Activated T-helper 1 cell treated with anti-CD3 and anti-CD28 coated beads, Interleukin-12 subunit alpha, Interleukin-12 subunit beta, Interleukin-2, Interleukin-4 antibody, amounts not matched to agents 30 ng/mL and 10 ng/mL and 1 ng/mL, durations not matched to agents 14 hours and 24 hours and 36 hours (primary cell): Measurements from ENCODE around the gene KCND3. TPM values are rescaled to one million over a fixed set of nuclear protein-coding genes. Genes with fewer than 3 reads are reported as not detected.

Experiments
- DNase-seq: peaks from one replicate; pipeline ENCODE4 v3.0.0; 2021; ENCODE audit warnings: low spot score
- H3K27ac Mint-ChIP-seq: one replicate; pipeline ENCODE4 v1.8.0; 2021; ENCODE audit warnings: mild to moderate bottlenecking, mixed read lengths
- H3K27me3 Mint-ChIP-seq: one replicate; pipeline ENCODE4 v1.8.0; 2022; ENCODE audit warnings: mild to moderate bottlenecking, moderate library complexity, mixed read lengths; ENCODE audit not compliant: insufficient read depth
- H3K36me3 Mint-ChIP-seq: one replicate; pipeline ENCODE4 v1.8.0; 2021; ENCODE audit warnings: low read depth, mixed read lengths
- H3K4me1 Mint-ChIP-seq: one replicate; pipeline ENCODE4 v1.8.0; 2021; ENCODE audit warnings: low read depth, mixed read lengths
- H3K4me3 Mint-ChIP-seq: one replicate; pipeline ENCODE4 v1.8.0; 2021; ENCODE audit warnings: mild to moderate bottlenecking, moderate library complexity, mixed read lengths
- H3K9me3 Mint-ChIP-seq: one replicate; pipeline ENCODE4 v1.8.0; 2021; ENCODE audit warnings: mixed read lengths
- intact Hi-C: fragments of 100-400 bp; cut with micrococcal nuclease; formaldehyde crosslinking; loops from one replicate; pipeline ENCODE4 v1.15.1; 2024
- total RNA-seq: library from RNA; stranded (reverse); gene quantifications from 2 replicates; pipeline ENCODE4 v1.2.3, GENCODE V29; 2022

KCND3 gene
- total RNA-seq, 1 donor from 2014 or later, result not detected

DNA sequence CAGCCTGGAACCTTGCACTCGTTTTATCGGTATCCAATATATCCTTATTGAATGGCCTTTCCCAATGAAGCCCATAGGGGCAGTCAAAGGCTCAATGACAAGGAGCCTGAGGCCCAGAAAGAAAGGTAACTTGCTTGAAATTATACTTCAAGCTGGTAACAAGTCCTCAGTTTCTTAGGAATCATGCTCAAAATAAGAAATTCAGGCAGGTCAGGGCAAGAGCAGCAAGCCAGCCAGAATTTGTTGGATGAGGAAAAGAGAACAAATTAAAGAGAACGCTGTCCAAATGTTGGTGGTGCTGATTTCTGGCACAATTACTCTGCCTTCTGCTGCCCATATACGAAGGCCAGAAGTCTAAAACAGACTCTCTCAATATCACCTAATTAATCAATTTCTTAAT, 156.1 kb downstream of the KCND3 start:
- H3K36me3 Mint-ChIP-seq, result no peaks in the 10 kb centered on the region

GRCh38 chr1:111832521-111833155, 156.8 kb downstream of the KCND3 start:
- Mint-ChIP-seq H3K4me1 (no peaks in the 10 kb centered on the region), H3K4me3 (no peak overlapping the region), H3K36me3 (no peaks in the 10 kb centered on the region), H3K27me3 (peaks cover 4% of the 10 kb centered on the region), H3K27ac (no peak overlapping the region), H3K9me3 (no peaks in the 10 kb centered on the region)
- intact Hi-C loops, result no loop called here
- no peak for DNase-seq

More for the DNA sequence above, 156.1 kb downstream of the KCND3 start:
- no peak overlapping the region for H3K4me3 Mint-ChIP-seq
- intact Hi-C loops, result no loop called here
- no peak overlapping the region for H3K27ac Mint-ChIP-seq
- DNase-seq, result no peak
- no peaks in the 10 kb centered on the region for H3K4me1 Mint-ChIP-seq
- H3K27me3 Mint-ChIP-seq, result peaks cover 4% of the 10 kb centered on the region
- no peaks in the 10 kb centered on the region for H3K9me3 Mint-ChIP-seq

DNA sequence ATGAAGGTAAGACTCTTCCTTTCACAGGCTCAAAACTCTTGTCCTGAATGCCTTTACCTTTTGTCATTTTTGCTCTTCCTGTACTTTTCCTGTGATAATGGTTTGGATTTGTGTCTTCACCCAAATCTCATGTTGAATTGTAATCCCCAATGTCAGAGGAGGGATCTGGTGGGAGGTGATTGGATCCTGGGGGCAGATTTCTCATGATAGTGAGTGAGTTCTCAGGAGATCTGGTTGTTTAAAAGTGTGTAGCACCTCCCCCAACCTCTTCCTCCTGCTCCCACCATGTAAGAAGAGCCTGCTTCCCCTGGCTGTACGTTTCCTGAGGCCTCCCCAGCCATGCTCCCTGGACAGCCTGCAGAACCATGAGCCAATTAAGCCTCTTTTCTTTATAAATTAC, 158.3 kb downstream of the KCND3 start:
- no peak for DNase-seq
- no peaks in the 10 kb centered on the region for H3K9me3 Mint-ChIP-seq
- H3K4me1 Mint-ChIP-seq, result no peaks in the 10 kb centered on the region
- no peak overlapping the region for H3K4me3 Mint-ChIP-seq
- intact Hi-C loops, result no loop called here
- H3K27me3 Mint-ChIP-seq, result peaks cover 4% of the 10 kb centered on the region
- no peaks in the 10 kb centered on the region for H3K36me3 Mint-ChIP-seq
- no peak overlapping the region for H3K27ac Mint-ChIP-seq

DNA sequence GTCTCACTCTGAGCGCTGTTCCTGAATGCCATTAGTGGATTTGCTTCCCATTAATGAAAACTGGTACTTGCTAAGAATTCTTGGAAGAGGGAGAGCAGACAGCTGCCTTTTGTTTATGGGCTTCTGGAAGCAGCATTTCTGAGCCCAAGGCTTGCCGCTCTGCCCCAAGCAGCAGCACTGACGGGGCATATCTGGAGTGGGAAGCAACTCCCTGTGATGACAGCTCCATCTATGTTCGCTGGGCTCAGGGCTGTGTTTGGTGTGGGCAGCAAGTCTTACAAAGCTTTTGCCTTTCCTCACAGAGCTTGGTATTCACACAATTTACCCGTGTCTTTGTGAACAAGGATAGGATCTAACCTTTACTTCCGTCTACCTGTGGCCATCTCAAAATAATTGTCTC, 161.5 kb downstream of the KCND3 start:
- Mint-ChIP-seq H3K4me1 (no peaks in the 10 kb centered on the region), H3K27me3 (peaks cover 4% of the 10 kb centered on the region), H3K4me3 (no peak overlapping the region), H3K27ac (no peak overlapping the region), H3K9me3 (no peaks in the 10 kb centered on the region), H3K36me3 (no peaks in the 10 kb centered on the region)
- no peak for DNase-seq
- intact Hi-C loops, result no loop called here

GRCh38 chr1:111826278-111826677, 163.2 kb downstream of the KCND3 start:
- H3K27me3 Mint-ChIP-seq, result no peaks in the 10 kb centered on the region
- H3K36me3 Mint-ChIP-seq, result no peaks in the 10 kb centered on the region

GRCh38 chr1:111825217-111825616, 164.3 kb downstream of the KCND3 start:
- no peak for DNase-seq
- no peaks in the 10 kb centered on the region for H3K27me3 Mint-ChIP-seq
- no peaks in the 10 kb centered on the region for H3K9me3 Mint-ChIP-seq
- H3K4me3 Mint-ChIP-seq, result no peak overlapping the region
- no peaks in the 10 kb centered on the region for H3K36me3 Mint-ChIP-seq
- no peak overlapping the region for H3K27ac Mint-ChIP-seq
- H3K4me1 Mint-ChIP-seq, result no peaks in the 10 kb centered on the region
- intact Hi-C loops, result no loop called here

More at GRCh38 chr1:111826278-111826677, 163.2 kb downstream of the KCND3 start:
- Mint-ChIP-seq H3K4me1 (no peaks in the 10 kb centered on the region), H3K27ac (no peak overlapping the region), H3K4me3 (no peak overlapping the region), H3K9me3 (no peaks in the 10 kb centered on the region)
- intact Hi-C loops, result no loop called here
- DNase-seq, result no peak

DNA sequence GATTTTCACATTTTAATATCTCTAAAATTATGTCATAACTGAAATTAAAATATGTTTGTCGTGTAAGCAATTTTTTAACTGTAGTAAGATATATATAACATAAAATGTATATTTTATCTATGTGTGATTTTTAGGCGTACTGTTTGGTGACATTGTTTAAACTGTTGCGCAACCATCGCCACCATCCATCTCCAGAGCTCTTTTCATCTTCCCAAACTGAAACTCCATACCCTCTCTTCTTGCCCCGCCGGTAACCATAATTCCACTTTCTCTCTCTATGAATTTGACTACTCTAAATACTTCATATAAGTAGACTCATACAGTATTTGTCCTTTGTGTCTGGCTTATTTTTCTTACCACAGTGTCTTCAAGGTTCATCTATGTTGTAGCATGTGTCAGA, 167.3 kb downstream of the KCND3 start:
- intact Hi-C loops, result no loop called here
- H3K4me1 Mint-ChIP-seq, result no peaks in the 10 kb centered on the region
- H3K36me3 Mint-ChIP-seq, result no peaks in the 10 kb centered on the region
- no peak overlapping the region for H3K4me3 Mint-ChIP-seq
- H3K27ac Mint-ChIP-seq, result no peak overlapping the region
- H3K9me3 Mint-ChIP-seq, result no peaks in the 10 kb centered on the region
- no peaks in the 10 kb centered on the region for H3K27me3 Mint-ChIP-seq
- no peak for DNase-seq

- Mint-ChIP-seq H3K27ac (no peak overlapping the region), H3K36me3 (no peaks in the 10 kb centered on the region), H3K27me3 (peaks cover 6% of the 10 kb centered on the region), H3K4me3 (no peak overlapping the region), H3K4me1 (no peaks in the 10 kb centered on the region), H3K9me3 (no peaks in the 10 kb centered on the region)
- no peak for DNase-seq
- intact Hi-C loops, result no loop called here
Observed at GRCh38 chr1:111821121-111821745, 168.2 kb downstream of the KCND3 start.

DNA sequence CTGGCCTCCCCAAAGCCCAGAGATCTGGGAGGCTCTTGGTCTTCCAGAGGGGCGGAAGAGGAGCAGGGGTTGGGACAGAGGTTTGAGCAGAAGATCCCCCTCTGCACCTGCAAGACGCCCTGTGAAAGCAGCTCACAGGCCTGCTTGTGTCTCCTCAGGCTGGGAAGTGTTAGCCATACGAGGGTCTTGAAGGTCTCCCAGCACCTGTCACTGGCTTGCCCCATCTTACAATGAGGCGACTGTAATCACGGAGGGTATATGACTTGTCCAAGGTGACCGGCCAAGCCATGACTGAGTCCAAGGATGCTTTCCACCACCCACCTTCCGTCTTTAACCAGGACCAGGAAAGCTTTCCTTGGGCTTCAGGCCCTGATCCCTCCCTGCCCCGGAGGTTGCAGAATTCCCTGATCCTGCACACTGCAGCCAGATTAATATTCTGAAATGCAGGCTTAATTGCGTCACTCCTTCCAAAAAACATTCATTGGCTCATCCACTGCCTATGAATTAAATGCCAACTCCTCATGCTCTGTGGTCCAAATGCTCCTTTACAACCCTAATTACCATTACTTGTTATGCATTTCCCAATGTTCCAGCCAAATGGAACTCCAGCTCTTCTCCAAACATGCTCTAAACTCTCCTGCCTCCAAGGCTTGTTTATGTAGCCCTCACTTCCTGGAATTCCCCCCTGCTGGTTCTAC, 169.8 kb downstream of the KCND3 start:
- no peak for DNase-seq
- H3K4me1 Mint-ChIP-seq, result no peaks in the 10 kb centered on the region
- H3K36me3 Mint-ChIP-seq, result no peaks in the 10 kb centered on the region
- peaks cover 6% of the 10 kb centered on the region for H3K27me3 Mint-ChIP-seq
- intact Hi-C loops, result no loop called here
- H3K27ac Mint-ChIP-seq, result no peak overlapping the region
- no peaks in the 10 kb centered on the region for H3K9me3 Mint-ChIP-seq
- H3K4me3 Mint-ChIP-seq, result no peak overlapping the region

DNA sequence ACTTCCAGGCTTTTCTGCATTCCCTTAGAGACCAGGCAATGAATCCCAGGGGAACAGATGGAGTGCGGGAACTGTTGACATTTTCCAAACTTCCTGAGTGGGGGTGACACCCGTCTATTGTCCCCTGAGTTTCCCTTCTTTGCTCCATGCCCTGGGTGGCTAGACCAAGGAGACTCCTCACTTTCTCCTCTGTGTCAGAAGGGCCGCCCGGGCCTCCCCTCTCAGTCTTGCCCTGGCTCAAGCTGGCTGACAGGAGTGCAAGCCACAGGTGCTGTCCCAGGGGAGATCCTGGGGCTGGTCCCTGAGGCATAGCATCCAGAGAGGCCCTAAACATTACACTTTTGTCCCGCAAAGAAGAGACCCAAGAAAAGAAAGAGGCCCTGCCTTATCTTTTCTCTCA, 170.9 kb downstream of the KCND3 start:
- no peak overlapping the region for H3K27ac Mint-ChIP-seq
- no peak for DNase-seq
- intact Hi-C loops, result no loop called here
- no peaks in the 10 kb centered on the region for H3K4me1 Mint-ChIP-seq
- peaks cover 6% of the 10 kb centered on the region for H3K27me3 Mint-ChIP-seq
- no peaks in the 10 kb centered on the region for H3K9me3 Mint-ChIP-seq
- no peak overlapping the region for H3K4me3 Mint-ChIP-seq
- H3K36me3 Mint-ChIP-seq, result no peaks in the 10 kb centered on the region

- no peak overlapping the region for H3K4me3 Mint-ChIP-seq
- H3K27me3 Mint-ChIP-seq, result peaks cover 6% of the 10 kb centered on the region
- H3K27ac Mint-ChIP-seq, result no peak overlapping the region
- DNase-seq, result no peak
- no peaks in the 10 kb centered on the region for H3K4me1 Mint-ChIP-seq
- intact Hi-C loops, result no loop called here
- H3K9me3 Mint-ChIP-seq, result no peaks in the 10 kb centered on the region
- no peaks in the 10 kb centered on the region for H3K36me3 Mint-ChIP-seq
Observed at GRCh38 chr1:111818081-111818480, 171.4 kb downstream of the KCND3 start.

DNA sequence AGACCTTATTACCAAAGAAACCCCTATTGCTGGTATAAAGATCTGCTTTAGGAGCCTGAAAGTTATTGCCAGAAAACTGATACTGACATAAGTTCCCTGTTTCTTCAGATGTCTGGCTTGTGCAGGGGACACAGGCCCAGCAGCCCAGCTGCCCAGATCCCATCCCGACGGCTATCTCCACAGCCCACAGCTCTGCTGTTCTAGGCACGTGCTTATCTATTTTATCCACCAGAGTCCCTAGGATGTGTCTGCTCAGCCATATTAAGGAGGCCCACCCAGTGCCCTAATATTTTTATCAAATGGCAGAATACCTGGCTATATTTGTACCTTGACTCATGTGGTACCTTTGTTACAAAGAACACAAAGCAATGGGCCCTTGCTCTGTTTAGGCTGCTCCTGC, 174.8 kb downstream of the KCND3 start:
- H3K4me1 Mint-ChIP-seq, result no peaks in the 10 kb centered on the region

DNA sequence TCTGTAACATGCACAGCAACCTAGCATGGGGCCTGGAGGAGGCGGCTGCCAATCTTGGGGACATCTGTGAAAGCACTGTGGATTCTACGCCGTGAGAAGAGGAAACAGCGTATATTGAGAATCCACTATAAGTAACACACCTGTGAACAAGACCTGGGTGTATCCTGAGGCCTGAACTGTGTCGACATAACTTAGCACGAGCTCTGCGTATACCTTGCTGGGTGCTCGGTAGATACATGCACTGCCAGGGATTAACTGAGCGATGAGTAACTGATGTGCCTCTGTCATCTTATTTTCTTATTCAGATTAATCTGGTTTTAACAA, 175.2 kb downstream of the KCND3 start:
- DNase-seq, result no peak
- Mint-ChIP-seq H3K4me3 (no peak overlapping the region), H3K36me3 (no peaks in the 10 kb centered on the region), H3K27ac (no peak overlapping the region), H3K9me3 (no peaks in the 10 kb centered on the region), H3K27me3 (peaks cover 6% of the 10 kb centered on the region), H3K4me1 (no peaks in the 10 kb centered on the region)
- intact Hi-C loops, result no loop called here

More for the DNA sequence above, 174.8 kb downstream of the KCND3 start:
- Mint-ChIP-seq H3K27me3 (peaks cover 6% of the 10 kb centered on the region), H3K36me3 (no peaks in the 10 kb centered on the region), H3K9me3 (no peaks in the 10 kb centered on the region), H3K27ac (no peak overlapping the region), H3K4me3 (no peak overlapping the region)
- no peak for DNase-seq
- intact Hi-C loops, result no loop called here
